Measurements from ENCODE around the gene SLC4A5. TPM values are rescaled to one million over a fixed set of nuclear protein-coding genes. Genes with fewer than 3 reads are reported as not detected.

The SLC4A5 gene
- polyA plus RNA-seq, 2 of the 4 experiments (the other 2 are of a cell fraction): 0.50 to 1.1 TPM

GRCh38 chr2:74374509-74375205 is 31.4 kb upstream of the SLC4A5 start:
- no peak for FAIRE-seq
- Histone ChIP-seq H3K4me3 (no peak overlapping the region), H3K9me3 (no peaks in the 10 kb centered on the region), H3K4me1 (peaks cover 4% of the 10 kb centered on the region; the same call in 1 of the 3 replicates), H3K4me2 (no peak overlapping the region), H3K27ac (no peak overlapping the region)
- WGBS (ENCODE audit: missing lambda C conversion rate): 93% methylated on average over 19 of the region's 19 CpGs
- ChIA-PET POLR2A (no interaction called here), CTCF (interaction anchor here (1.1 to 3.9 kb wide), 7 partner anchors 10 to 125 kb away, joined by 3 to 15 read pairs (median 3); no protein-coding TSS in a partner anchor)
- TF ChIP-seq TP53 (CRISPR knock-in tag; IDR thresholded peaks at IDR 0.05) (no peak), EHMT2 (IDR thresholded peaks at IDR 0.05; ENCODE audit: low read depth) (no peak), SREBF2 (IDR thresholded peaks at IDR 0.05) (no peak), JUN (IDR thresholded peaks at IDR 0.05) (no peak), JUNB (IDR thresholded peaks at IDR 0.05) (no peak), RARB (CRISPR knock-in tag; IDR thresholded peaks at IDR 0.05) (no peak), RAD21 (conservative IDR thresholded peaks at IDR 0.05 in 1 of 2, IDR thresholded peaks at IDR 0.05 in 1 of 2) (no peak), TFCP2L1 (CRISPR knock-in tag; IDR thresholded peaks at IDR 0.05) (no peak), ZSCAN20 (CRISPR knock-in tag; IDR thresholded peaks at IDR 0.05) (no peak), ATOH8 (CRISPR knock-in tag; IDR thresholded peaks at IDR 0.05; ENCODE audit: low read depth) (no peak), FOSL2 (IDR thresholded peaks at IDR 0.05) (no peak), FOSL2 (CRISPR knock-in tag; IDR thresholded peaks at IDR 0.05) (no peak), CBX2 (IDR thresholded peaks at IDR 0.05; ENCODE audit: borderline replicate concordance, low read depth) (no peak), HES2 (IDR thresholded peaks at IDR 0.05) (no peak), POLR2A (IDR thresholded peaks at IDR 0.05; ENCODE audit: low read length) (no peak), FOSB (CRISPR knock-in tag; IDR thresholded peaks at IDR 0.05) (no peak), CHD2 (IDR thresholded peaks at IDR 0.05; ENCODE audit: low read length, partially characterized antibody) (no peak), RNF2 (IDR thresholded peaks at IDR 0.05; ENCODE audit: borderline replicate concordance, low read depth) (no peak), KDM1A (IDR thresholded peaks at IDR 0.05; ENCODE audit: low read depth) (no peak)
- TF ChIP-seq, protein P1, sequence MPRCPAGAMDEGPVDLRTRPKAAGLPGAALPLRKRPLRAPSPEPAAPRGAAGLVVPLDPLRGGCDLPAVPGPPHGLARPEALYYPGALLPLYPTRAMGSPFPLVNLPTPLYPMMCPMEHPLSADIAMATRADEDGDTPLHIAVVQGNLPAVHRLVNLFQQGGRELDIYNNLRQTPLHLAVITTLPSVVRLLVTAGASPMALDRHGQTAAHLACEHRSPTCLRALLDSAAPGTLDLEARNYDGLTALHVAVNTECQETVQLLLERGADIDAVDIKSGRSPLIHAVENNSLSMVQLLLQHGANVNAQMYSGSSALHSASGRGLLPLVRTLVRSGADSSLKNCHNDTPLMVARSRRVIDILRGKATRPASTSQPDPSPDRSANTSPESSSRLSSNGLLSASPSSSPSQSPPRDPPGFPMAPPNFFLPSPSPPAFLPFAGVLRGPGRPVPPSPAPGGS (IDR thresholded peaks at IDR 0.05): no peak
- peak in 1 of 2 experiments; percentile 64; a peak in 3 of 6 replicates for ATAC-seq
- DNase-seq (ENCODE audit: low read depth in 1 of 2, low spot score in 1 of 2): peak in 1 of 2 experiments; percentile 7

GRCh38 chr2:74373985-74374384 is 30.8 kb upstream of the SLC4A5 start:
- Histone ChIP-seq H3K4me1 (0 out of 3 replicates have a peak, but pooled peaks cover 4% of the 10 kb centered on the region), H3K4me2 (no peak overlapping the region), H3K27ac (no peak overlapping the region), H3K4me3 (no peak overlapping the region), H3K9me3 (no peaks in the 10 kb centered on the region)
- DNase-seq (ENCODE audit: low read depth in 1 of 2, low spot score in 1 of 2): no peak
- ChIA-PET CTCF (interaction anchor here (1.3 to 3.9 kb wide), 3 partner anchors 18 to 124 kb away, joined by 3 to 15 read pairs (median 3); no protein-coding TSS in a partner anchor), POLR2A (no interaction called here)
- 89% methylated on average over 8 of the region's 8 CpGs for WGBS (ENCODE audit: missing lambda C conversion rate)
- ATAC-seq: no peak
- no peak for FAIRE-seq
- TF ChIP-seq GATA3 (IDR thresholded peaks at IDR 0.05; ENCODE audit: borderline replicate concordance): no peak
- no peak for TF ChIP-seq ZFP36 (IDR thresholded peaks at IDR 0.05; ENCODE audit: borderline replicate concordance, partially characterized antibody)
- TF ChIP-seq TFCP2L1 (CRISPR knock-in tag; IDR thresholded peaks at IDR 0.05): no peak
- TF ChIP-seq EHMT2 (IDR thresholded peaks at IDR 0.05; ENCODE audit: low read depth): no peak
- TF ChIP-seq RNF2 (IDR thresholded peaks at IDR 0.05; ENCODE audit: borderline replicate concordance, low read depth): no peak
- no peak for TF ChIP-seq FOXS1 (CRISPR knock-in tag; IDR thresholded peaks at IDR 0.05)
- TF ChIP-seq, protein P2, sequence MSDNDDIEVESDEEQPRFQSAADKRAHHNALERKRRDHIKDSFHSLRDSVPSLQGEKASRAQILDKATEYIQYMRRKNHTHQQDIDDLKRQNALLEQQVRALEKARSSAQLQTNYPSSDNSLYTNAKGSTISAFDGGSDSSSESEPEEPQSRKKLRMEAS (IDR thresholded peaks at IDR 0.05): no peak
- no peak for TF ChIP-seq NFE2L2 (conservative IDR thresholded peaks at IDR 0.05; ENCODE audit: low read length)
- TF ChIP-seq FOSL2 (IDR thresholded peaks at IDR 0.05): no peak
- no peak for TF ChIP-seq FOSL2 (CRISPR knock-in tag; IDR thresholded peaks at IDR 0.05)
- TF ChIP-seq, protein P3, sequence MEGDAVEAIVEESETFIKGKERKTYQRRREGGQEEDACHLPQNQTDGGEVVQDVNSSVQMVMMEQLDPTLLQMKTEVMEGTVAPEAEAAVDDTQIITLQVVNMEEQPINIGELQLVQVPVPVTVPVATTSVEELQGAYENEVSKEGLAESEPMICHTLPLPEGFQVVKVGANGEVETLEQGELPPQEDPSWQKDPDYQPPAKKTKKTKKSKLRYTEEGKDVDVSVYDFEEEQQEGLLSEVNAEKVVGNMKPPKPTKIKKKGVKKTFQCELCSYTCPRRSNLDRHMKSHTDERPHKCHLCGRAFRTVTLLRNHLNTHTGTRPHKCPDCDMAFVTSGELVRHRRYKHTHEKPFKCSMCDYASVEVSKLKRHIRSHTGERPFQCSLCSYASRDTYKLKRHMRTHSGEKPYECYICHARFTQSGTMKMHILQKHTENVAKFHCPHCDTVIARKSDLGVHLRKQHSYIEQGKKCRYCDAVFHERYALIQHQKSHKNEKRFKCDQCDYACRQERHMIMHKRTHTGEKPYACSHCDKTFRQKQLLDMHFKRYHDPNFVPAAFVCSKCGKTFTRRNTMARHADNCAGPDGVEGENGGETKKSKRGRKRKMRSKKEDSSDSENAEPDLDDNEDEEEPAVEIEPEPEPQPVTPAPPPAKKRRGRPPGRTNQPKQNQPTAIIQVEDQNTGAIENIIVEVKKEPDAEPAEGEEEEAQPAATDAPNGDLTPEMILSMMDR (IDR thresholded peaks at IDR 0.05): no peak
- TF ChIP-seq HOXB5 (CRISPR knock-in tag; IDR thresholded peaks at IDR 0.05): no peak
- no peak for TF ChIP-seq ZNF302 (CRISPR knock-in tag; IDR thresholded peaks at IDR 0.05)
- TF ChIP-seq HEYL (CRISPR knock-in tag; IDR thresholded peaks at IDR 0.05): no peak
- TF ChIP-seq KDM1A (IDR thresholded peaks at IDR 0.05; ENCODE audit: low read depth): no peak
- no peak for TF ChIP-seq CBX8 (IDR thresholded peaks at IDR 0.05)
- no peak for TF ChIP-seq ELK1 (IDR thresholded peaks at IDR 0.05; ENCODE audit: low read depth, low read length)
- no peak for TF ChIP-seq HOXA7 (CRISPR knock-in tag; IDR thresholded peaks at IDR 0.05)
- no peak for TF ChIP-seq CHD2 (IDR thresholded peaks at IDR 0.05; ENCODE audit: low read length, partially characterized antibody)
- no peak for TF ChIP-seq USF2 (IDR thresholded peaks at IDR 0.05)

All from A549 (cell line).